ENCODE measurements around the gene FOXO6.

The FOXO6 gene

DNA sequence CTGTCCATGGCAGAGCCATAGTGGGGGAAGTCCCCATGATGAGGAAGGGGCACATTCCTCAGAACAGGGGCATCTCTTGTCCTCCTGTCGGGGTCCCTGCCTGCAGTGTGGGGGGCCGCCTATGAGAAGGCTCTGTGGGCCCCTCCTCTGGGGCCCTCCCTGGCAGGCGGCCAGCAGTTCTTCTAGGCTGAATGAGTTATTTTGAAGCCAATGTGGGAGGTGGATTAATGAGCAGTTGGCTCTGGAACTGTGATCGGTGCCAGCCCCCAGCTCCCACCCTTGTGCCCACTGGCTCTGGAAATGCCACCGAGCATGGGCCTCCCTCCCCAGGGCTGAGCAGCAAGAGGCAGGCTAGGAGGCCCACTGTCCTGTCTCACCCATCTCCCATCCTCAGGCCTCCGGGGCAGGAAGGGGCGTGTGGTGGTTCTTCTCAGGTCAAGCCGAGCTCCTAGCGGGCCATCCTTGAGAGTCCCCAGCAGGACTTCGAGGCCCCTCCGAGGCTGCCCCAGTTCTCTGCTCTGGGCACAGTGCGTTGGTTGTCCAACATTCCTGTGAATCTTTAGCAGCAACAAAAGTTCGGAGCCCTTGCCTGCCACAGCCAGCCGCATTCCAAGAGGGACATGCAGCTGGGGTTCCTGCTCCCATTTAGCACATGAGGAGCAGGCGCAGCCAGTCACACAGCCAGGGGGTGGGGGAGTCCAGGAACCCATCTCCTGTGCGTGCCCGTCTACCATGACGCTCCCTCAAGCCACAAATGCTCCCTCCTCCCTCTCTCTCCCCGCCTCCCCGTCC, 66.1 kb downstream of the FOXO6 start:
- Histone ChIP-seq H3K14ac (ENCODE audit: low read length) (peak overlapping the region; percentile 25), H2BK120ac (ENCODE audit: low read depth, low read length) (no peak overlapping the region), H3K79me1 (ENCODE audit: low read depth, low read length) (peaks cover 4% of the 10 kb centered on the region), H2AFZ (ENCODE audit: low read length) (no peak overlapping the region), H2BK15ac (ENCODE audit: low read length) (peak overlapping the region; percentile 44), H2AK5ac (ENCODE audit: low read depth, low read length) (peak overlapping the region; percentile 11), H3K27me3 (ENCODE audit: control insufficient read depth in 3 of 3, insufficient read depth in 3 of 3, low read depth in 1 of 3, low read length in 3 of 3) (peaks cover 0 to 3% (median 0%) of the 10 kb centered on the region in 3 experiments), H4K91ac (ENCODE audit: low read depth, low read length, poor library complexity) (no peak overlapping the region), H2BK5ac (ENCODE audit: low read length) (no peak overlapping the region), H3K36me3 (replicated peaks in 1 of 2; ENCODE audit: control insufficient read depth in 2 of 2, insufficient read depth in 2 of 2, low read length in 2 of 2) (peaks cover 0 to 3% of the 10 kb centered on the region in 2 donors), H4K8ac (ENCODE audit: low read depth, low read length) (peak overlapping the region; percentile 83), H3K18ac (ENCODE audit: low read length) (peak overlapping the region; percentile 60), H3K23ac (ENCODE audit: low read depth, low read length, poor library complexity) (peak overlapping the region; percentile 9), H2BK12ac (ENCODE audit: low read length) (no peak overlapping the region), H3K9me3 (replicated peaks in 1 of 2; ENCODE audit: control insufficient read depth in 2 of 2, insufficient read depth in 1 of 2, low read depth in 1 of 2, low read length in 2 of 2) (peaks cover 0 to 6% of the 10 kb centered on the region in 2 donors), H3K9ac (ENCODE audit: low read depth, low read length, poor library complexity) (peak overlapping the region; percentile 34), H3K27ac (replicated peaks; ENCODE audit: low read length) (no peak overlapping the region), H3K4me3 (ENCODE audit: low read length in 2 of 2) (peak overlapping the region in 1 of 2 donors; percentile 36), H3K4ac (ENCODE audit: low read length) (no peak overlapping the region), H3K4me1 (ENCODE audit: control insufficient read depth in 2 of 2, insufficient read depth in 1 of 2, low read depth in 1 of 2, low read length in 2 of 2) (peaks cover 0 to 4% of the 10 kb centered on the region in 2 donors), H3K4me2 (ENCODE audit: insufficient read depth, low read length, poor library complexity, severe bottlenecking) (no peak overlapping the region)
- no CpG with 5 or more reads among the region's 20 CpGs for WGBS, 2 donors (ENCODE audit: extremely low coverage in 2 of 2, insufficient read length in 2 of 2, insufficient replicate concordance in 1 of 2)
- no peak for DNase-seq (ENCODE audit: low spot score)

GRCh38 chr1:41427916-41428737, 66.9 kb downstream of the FOXO6 start:
- H3K18ac ChIP-seq (ENCODE audit: low read length), result peak overlapping the region; percentile 60
- H4K8ac ChIP-seq (ENCODE audit: low read depth, low read length), result peak overlapping the region; percentile 83
- H3K23ac ChIP-seq (ENCODE audit: low read depth, low read length, poor library complexity), result peak overlapping the region; percentile 9
- H3K14ac ChIP-seq (ENCODE audit: low read length), result no peak overlapping the region
- no peak overlapping the region for H2BK5ac ChIP-seq (ENCODE audit: low read length)
- peak overlapping the region; percentile 11 for H2AK5ac ChIP-seq (ENCODE audit: low read depth, low read length)
- H3K4ac ChIP-seq (ENCODE audit: low read length), result no peak overlapping the region
- H3K4me1 ChIP-seq (ENCODE audit: control insufficient read depth in 2 of 2, insufficient read depth in 1 of 2, low read depth in 1 of 2, low read length in 2 of 2), result peaks cover 0 to 5% of the 10 kb centered on the region in 2 donors
- no peak overlapping the region for H3K27ac ChIP-seq (replicated peaks; ENCODE audit: low read length)
- no peak overlapping the region for H4K91ac ChIP-seq (ENCODE audit: low read depth, low read length, poor library complexity)
- peak overlapping the region; percentile 44 for H2BK15ac ChIP-seq (ENCODE audit: low read length)
- peaks cover 0 to 3% of the 10 kb centered on the region in 2 donors for H3K36me3 ChIP-seq (replicated peaks in 1 of 2; ENCODE audit: control insufficient read depth in 2 of 2, insufficient read depth in 2 of 2, low read length in 2 of 2)
- no CpG with 5 or more reads among the region's 11 CpGs for WGBS, 2 donors (ENCODE audit: extremely low coverage in 2 of 2, insufficient read length in 2 of 2, insufficient replicate concordance in 1 of 2)
- no peak overlapping the region for H2AFZ ChIP-seq (ENCODE audit: low read length)
- H3K4me2 ChIP-seq (ENCODE audit: insufficient read depth, low read length, poor library complexity, severe bottlenecking), result no peak overlapping the region
- peak overlapping the region; percentile 75 for H3K9ac ChIP-seq (ENCODE audit: low read depth, low read length, poor library complexity)
- peaks cover 4% of the 10 kb centered on the region for H3K79me1 ChIP-seq (ENCODE audit: low read depth, low read length)
- peaks cover 0 to 3% (median 0%) of the 10 kb centered on the region in 3 experiments for H3K27me3 ChIP-seq (ENCODE audit: control insufficient read depth in 3 of 3, insufficient read depth in 3 of 3, low read depth in 1 of 3, low read length in 3 of 3)
- H3K4me3 ChIP-seq (ENCODE audit: low read length in 2 of 2), result peak overlapping the region in 1 of 2 donors; percentile 36
- H2BK12ac ChIP-seq (ENCODE audit: low read length), result no peak overlapping the region
- DNase-seq (ENCODE audit: low spot score), result no peak
- peaks cover 0 to 6% of the 10 kb centered on the region in 2 donors for H3K9me3 ChIP-seq (replicated peaks in 1 of 2; ENCODE audit: control insufficient read depth in 2 of 2, insufficient read depth in 1 of 2, low read depth in 1 of 2, low read length in 2 of 2)
- peak overlapping the region; percentile 13 for H2BK120ac ChIP-seq (ENCODE audit: low read depth, low read length)

- no peak overlapping the region for H3K4me2 ChIP-seq (ENCODE audit: insufficient read depth, low read length, poor library complexity, severe bottlenecking)
- H2BK15ac ChIP-seq (ENCODE audit: low read length), result no peak overlapping the region
- no peak overlapping the region for H2BK5ac ChIP-seq (ENCODE audit: low read length)
- H3K4ac ChIP-seq (ENCODE audit: low read length), result no peak overlapping the region
- H3K36me3 ChIP-seq (replicated peaks in 1 of 2; ENCODE audit: control insufficient read depth in 2 of 2, insufficient read depth in 2 of 2, low read length in 2 of 2), result peaks cover 0 to 3% of the 10 kb centered on the region in 2 donors
- no peak overlapping the region for H3K18ac ChIP-seq (ENCODE audit: low read length)
- WGBS, 2 donors (ENCODE audit: extremely low coverage in 2 of 2, insufficient read length in 2 of 2, insufficient replicate concordance in 1 of 2), result no CpG with 5 or more reads among the region's 16 CpGs
- H3K79me1 ChIP-seq (ENCODE audit: low read depth, low read length), result peaks cover 4% of the 10 kb centered on the region
- H2AK5ac ChIP-seq (ENCODE audit: low read depth, low read length), result no peak overlapping the region
- H3K23ac ChIP-seq (ENCODE audit: low read depth, low read length, poor library complexity), result no peak overlapping the region
- no peak overlapping the region for H3K14ac ChIP-seq (ENCODE audit: low read length)
- H3K27me3 ChIP-seq (ENCODE audit: control insufficient read depth in 3 of 3, insufficient read depth in 3 of 3, low read depth in 1 of 3, low read length in 3 of 3), result peaks cover 0 to 3% (median 0%) of the 10 kb centered on the region in 3 experiments
- peaks cover 0 to 6% of the 10 kb centered on the region in 2 donors for H3K9me3 ChIP-seq (replicated peaks in 1 of 2; ENCODE audit: control insufficient read depth in 2 of 2, insufficient read depth in 1 of 2, low read depth in 1 of 2, low read length in 2 of 2)
- H2BK120ac ChIP-seq (ENCODE audit: low read depth, low read length), result no peak overlapping the region
- no peak overlapping the region for H4K91ac ChIP-seq (ENCODE audit: low read depth, low read length, poor library complexity)
- no peak overlapping the region for H3K9ac ChIP-seq (ENCODE audit: low read depth, low read length, poor library complexity)
- no peak for DNase-seq (ENCODE audit: low spot score)
- no peak overlapping the region for H3K4me3 ChIP-seq (ENCODE audit: low read length in 2 of 2)
- no peak overlapping the region for H3K27ac ChIP-seq (replicated peaks; ENCODE audit: low read length)
- H2AFZ ChIP-seq (ENCODE audit: low read length), result no peak overlapping the region
- no peak overlapping the region for H2BK12ac ChIP-seq (ENCODE audit: low read length)
- no peak overlapping the region for H4K8ac ChIP-seq (ENCODE audit: low read depth, low read length)
- peaks cover 0 to 5% of the 10 kb centered on the region in 2 donors for H3K4me1 ChIP-seq (ENCODE audit: control insufficient read depth in 2 of 2, insufficient read depth in 1 of 2, low read depth in 1 of 2, low read length in 2 of 2)
Measured at GRCh38 chr1:41428738-41429640, 67.8 kb downstream of the FOXO6 start.
